ENCODE measurements around the gene SASH1.
"Not testable (repeated sequence)": the region's sequence is repeated elsewhere in the genome, so short reads cannot be mapped to it uniquely, and the experiment has no call there.

Gene SASH1

DNA sequence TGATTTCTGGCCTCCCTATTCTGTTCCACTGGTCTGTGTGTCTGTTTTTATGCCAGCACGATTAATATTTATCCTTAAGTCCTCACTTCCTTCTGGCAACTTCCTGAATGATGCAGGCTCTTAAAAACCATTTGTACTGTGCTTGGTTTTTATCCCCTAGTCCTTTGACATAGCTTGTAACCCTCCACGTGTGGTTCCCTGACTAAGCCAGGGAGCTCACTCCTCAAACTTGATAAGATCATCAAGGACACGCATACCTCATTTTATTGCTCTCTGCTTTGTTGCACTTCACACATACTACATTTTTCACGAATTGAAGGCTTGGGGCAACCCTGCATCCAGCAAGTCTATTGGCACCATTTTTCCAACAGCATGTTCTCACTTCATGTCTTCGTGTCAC lies 237.8 kb downstream of the SASH1 start:
- Histone ChIP-seq H3K27ac (ENCODE audit: extremely low read depth, low read depth, low read length) (no peak overlapping the region), H3K36me3 (ENCODE audit: control insufficient read depth in 2 of 2, insufficient read depth in 1 of 2, low read length in 2 of 2) (no peaks in the 10 kb centered on the region), H3K4me1 (ENCODE audit: control insufficient read depth, insufficient read depth, low read length) (no peaks in the 10 kb centered on the region), H3K4me3 (ENCODE audit: low read depth, low read length) (no peak overlapping the region), H3K9me3 (ENCODE audit: control insufficient read depth, insufficient read depth, low read depth, low read length) (no peaks in the 10 kb centered on the region)
- TF ChIP-seq ZNF621 (tag by site-specific recombination; IDR thresholded peaks at IDR 0.05) (no peak), ZNF211 (tag by site-specific recombination; IDR thresholded peaks at IDR 0.05; ENCODE audit: low read depth) (peak; percentile 54; the same call in 1 of the 2 replicates)
- ChIA-PET CTCF (interaction anchor here (0.7 to 1.1 kb wide), 3 partner anchors 15 to 448 kb away, joined by 3 to 9 read pairs (median 7); no protein-coding TSS in a partner anchor), POLR2A (no interaction called here)

DNA sequence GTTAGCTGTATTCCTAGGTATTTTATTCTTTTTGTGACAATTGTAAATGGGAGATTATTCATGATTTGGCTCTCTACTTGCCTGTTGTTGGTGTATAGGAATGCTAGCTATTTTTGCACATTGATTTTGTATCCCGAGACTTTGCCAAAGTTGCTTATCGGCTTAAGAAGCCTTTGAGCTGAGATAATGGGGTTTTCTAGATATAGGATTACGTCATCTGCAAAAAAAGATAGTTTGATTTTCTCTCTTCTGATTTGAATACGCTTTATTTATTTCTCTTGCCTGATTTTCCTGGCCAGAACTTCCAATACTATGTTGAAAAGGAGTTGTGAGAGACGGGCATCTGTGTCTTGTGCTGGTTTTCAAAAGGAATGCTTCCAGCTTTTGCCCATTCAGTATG lies 241.0 kb downstream of the SASH1 start:
- Histone ChIP-seq H3K4me3 (ENCODE audit: low read depth, low read length) (no peak overlapping the region), H3K4me1 (ENCODE audit: control insufficient read depth, insufficient read depth, low read length) (no peaks in the 10 kb centered on the region), H3K27ac (ENCODE audit: extremely low read depth, low read depth, low read length) (no peak overlapping the region), H3K9me3 (ENCODE audit: control insufficient read depth, insufficient read depth, low read depth, low read length) (no peaks in the 10 kb centered on the region), H3K36me3 (ENCODE audit: control insufficient read depth in 2 of 2, insufficient read depth in 1 of 2, low read length in 2 of 2) (no peaks in the 10 kb centered on the region)
- ChIA-PET POLR2A (no interaction called here), CTCF (interaction anchor here (1.1 kb wide), 1 partner anchor 25 kb away, joined by 3 read pairs; no protein-coding TSS in a partner anchor)
- TF ChIP-seq, protein P1, sequence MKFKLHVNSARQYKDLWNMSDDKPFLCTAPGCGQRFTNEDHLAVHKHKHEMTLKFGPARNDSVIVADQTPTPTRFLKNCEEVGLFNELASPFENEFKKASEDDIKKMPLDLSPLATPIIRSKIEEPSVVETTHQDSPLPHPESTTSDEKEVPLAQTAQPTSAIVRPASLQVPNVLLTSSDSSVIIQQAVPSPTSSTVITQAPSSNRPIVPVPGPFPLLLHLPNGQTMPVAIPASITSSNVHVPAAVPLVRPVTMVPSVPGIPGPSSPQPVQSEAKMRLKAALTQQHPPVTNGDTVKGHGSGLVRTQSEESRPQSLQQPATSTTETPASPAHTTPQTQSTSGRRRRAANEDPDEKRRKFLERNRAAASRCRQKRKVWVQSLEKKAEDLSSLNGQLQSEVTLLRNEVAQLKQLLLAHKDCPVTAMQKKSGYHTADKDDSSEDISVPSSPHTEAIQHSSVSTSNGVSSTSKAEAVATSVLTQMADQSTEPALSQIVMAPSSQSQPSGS (tag by site-specific recombination; IDR thresholded peaks at IDR 0.05; ENCODE audit: low read depth), result peak; percentile 37; the same call in 1 of the 2 replicates
- TF ChIP-seq ZNF837 (tag by site-specific recombination; IDR thresholded peaks at IDR 0.05) (no peak), ZNF341 (tag by site-specific recombination; IDR thresholded peaks at IDR 0.05; ENCODE audit: low read depth) (no peak), OSR2 (tag by site-specific recombination; IDR thresholded peaks at IDR 0.05) (no peak), ZNF426 (tag by site-specific recombination; IDR thresholded peaks at IDR 0.05) (no peak)

DNA sequence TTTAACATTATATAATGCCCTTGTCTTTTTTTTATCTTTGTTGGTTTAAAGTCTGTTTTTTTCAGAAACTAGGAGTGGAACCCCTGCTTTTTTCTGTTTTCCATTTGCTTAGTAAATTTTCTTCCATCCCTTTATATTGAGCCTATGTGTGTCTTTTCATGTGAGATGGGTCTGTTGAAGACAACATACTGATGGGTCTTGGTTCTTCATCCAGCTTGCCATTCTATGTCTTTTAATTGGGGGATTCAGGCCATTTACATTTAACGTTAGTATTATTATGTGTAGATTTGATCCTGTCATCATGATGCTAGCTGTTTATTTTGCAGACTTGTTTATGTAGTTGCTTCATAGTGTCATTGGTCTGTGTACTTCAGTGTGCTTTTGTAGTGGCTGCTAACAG lies 243.0 kb downstream of the SASH1 start:
- not testable (repeated sequence) for H3K4me1 ChIP-seq (ENCODE audit: control insufficient read depth, insufficient read depth, low read length); H3K9me3 ChIP-seq (ENCODE audit: control insufficient read depth, insufficient read depth, low read depth, low read length); H3K4me3 ChIP-seq (ENCODE audit: low read depth, low read length); H3K36me3 ChIP-seq (ENCODE audit: control insufficient read depth in 2 of 2, insufficient read depth in 1 of 2, low read length in 2 of 2); H3K27ac ChIP-seq (ENCODE audit: extremely low read depth, low read depth, low read length)
- CTCF ChIA-PET, result interaction anchor here (0.7 to 1.2 kb wide), 2 partner anchors 9 to 635 kb away, joined by 3 to 5 read pairs; no protein-coding TSS in a partner anchor
- POLR2A ChIA-PET, result interaction anchor here (0.5 kb wide), 1 partner anchor 1080 kb away, joined by 5 read pairs; no protein-coding TSS in a partner anchor
- peak; percentile 87 for TF ChIP-seq ZNF558 (tag by site-specific recombination; IDR thresholded peaks at IDR 0.05)
- TF ChIP-seq ZNF529 (tag by site-specific recombination; IDR thresholded peaks at IDR 0.05; ENCODE audit: insufficient replicate concordance), result peak; percentile 51
- TF ChIP-seq SETDB1 (IDR thresholded peaks at IDR 0.05; ENCODE audit: insufficient read length, low read length), result peak; percentile 61

DNA sequence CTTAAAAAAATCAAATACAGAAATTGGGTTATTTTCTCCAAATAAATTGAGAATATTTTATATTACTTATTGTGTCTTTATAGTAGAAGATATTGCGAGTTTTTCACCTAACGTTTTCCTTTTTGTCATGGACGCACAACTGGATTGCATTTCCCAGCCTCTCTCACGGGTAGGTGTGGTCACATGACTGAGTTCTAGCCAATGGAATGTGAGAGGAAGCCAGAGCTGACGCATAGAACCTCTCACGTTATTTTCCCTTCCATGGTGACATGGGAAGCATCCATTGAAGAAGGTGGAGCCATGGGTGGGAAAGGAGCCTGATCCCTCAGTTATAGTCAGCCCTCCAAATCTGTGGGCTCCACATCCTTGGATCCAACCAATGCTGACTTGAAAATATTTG lies 248.2 kb downstream of the SASH1 start:
- no peaks in the 10 kb centered on the region for H3K36me3 ChIP-seq (ENCODE audit: control insufficient read depth in 2 of 2, insufficient read depth in 1 of 2, low read length in 2 of 2)
- H3K9me3 ChIP-seq (ENCODE audit: control insufficient read depth, insufficient read depth, low read depth, low read length), result no peaks in the 10 kb centered on the region
- no peak overlapping the region for H3K27ac ChIP-seq (ENCODE audit: extremely low read depth, low read depth, low read length)
- no peak overlapping the region for H3K4me3 ChIP-seq (ENCODE audit: low read depth, low read length)
- CTCF ChIA-PET, result interaction anchor here (0.6 to 1.2 kb wide), 2 partner anchors 19 to 312 kb away, joined by 3 read pairs; no protein-coding TSS in a partner anchor
- TF ChIP-seq ZNF561 (tag by site-specific recombination; IDR thresholded peaks at IDR 0.05; ENCODE audit: borderline replicate concordance) (no peak), ZNF843 (tag by site-specific recombination; IDR thresholded peaks at IDR 0.05) (no peak), ZNF138 (tag by site-specific recombination; IDR thresholded peaks at IDR 0.05; ENCODE audit: borderline replicate concordance) (no peak), YY1 (tag by site-specific recombination; IDR thresholded peaks at IDR 0.05) (no peak), ZNF530 (tag by site-specific recombination; IDR thresholded peaks at IDR 0.05; ENCODE audit: low read depth) (no peak), ZFP41 (tag by site-specific recombination; IDR thresholded peaks at IDR 0.05; ENCODE audit: borderline replicate concordance) (no peak)
- TF ChIP-seq, protein P2, sequence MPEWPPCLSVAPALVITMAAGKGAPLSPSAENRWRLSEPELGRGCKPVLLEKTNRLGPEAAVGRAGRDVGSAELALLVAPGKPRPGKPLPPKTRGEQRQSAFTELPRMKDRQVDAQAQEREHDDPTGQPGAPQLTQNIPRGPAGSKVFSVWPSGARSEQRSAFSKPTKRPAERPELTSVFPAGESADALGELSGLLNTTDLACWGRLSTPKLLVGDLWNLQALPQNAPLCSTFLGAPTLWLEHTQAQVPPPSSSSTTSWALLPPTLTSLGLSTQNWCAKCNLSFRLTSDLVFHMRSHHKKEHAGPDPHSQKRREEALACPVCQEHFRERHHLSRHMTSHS (tag by site-specific recombination; IDR thresholded peaks at IDR 0.05), result no peak
- TF ChIP-seq, protein P3, sequence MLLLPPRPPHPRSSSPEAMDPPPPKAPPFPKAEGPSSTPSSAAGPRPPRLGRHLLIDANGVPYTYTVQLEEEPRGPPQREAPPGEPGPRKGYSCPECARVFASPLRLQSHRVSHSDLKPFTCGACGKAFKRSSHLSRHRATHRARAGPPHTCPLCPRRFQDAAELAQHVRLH (tag by site-specific recombination; IDR thresholded peaks at IDR 0.05), result no peak
- TF ChIP-seq, protein P4, sequence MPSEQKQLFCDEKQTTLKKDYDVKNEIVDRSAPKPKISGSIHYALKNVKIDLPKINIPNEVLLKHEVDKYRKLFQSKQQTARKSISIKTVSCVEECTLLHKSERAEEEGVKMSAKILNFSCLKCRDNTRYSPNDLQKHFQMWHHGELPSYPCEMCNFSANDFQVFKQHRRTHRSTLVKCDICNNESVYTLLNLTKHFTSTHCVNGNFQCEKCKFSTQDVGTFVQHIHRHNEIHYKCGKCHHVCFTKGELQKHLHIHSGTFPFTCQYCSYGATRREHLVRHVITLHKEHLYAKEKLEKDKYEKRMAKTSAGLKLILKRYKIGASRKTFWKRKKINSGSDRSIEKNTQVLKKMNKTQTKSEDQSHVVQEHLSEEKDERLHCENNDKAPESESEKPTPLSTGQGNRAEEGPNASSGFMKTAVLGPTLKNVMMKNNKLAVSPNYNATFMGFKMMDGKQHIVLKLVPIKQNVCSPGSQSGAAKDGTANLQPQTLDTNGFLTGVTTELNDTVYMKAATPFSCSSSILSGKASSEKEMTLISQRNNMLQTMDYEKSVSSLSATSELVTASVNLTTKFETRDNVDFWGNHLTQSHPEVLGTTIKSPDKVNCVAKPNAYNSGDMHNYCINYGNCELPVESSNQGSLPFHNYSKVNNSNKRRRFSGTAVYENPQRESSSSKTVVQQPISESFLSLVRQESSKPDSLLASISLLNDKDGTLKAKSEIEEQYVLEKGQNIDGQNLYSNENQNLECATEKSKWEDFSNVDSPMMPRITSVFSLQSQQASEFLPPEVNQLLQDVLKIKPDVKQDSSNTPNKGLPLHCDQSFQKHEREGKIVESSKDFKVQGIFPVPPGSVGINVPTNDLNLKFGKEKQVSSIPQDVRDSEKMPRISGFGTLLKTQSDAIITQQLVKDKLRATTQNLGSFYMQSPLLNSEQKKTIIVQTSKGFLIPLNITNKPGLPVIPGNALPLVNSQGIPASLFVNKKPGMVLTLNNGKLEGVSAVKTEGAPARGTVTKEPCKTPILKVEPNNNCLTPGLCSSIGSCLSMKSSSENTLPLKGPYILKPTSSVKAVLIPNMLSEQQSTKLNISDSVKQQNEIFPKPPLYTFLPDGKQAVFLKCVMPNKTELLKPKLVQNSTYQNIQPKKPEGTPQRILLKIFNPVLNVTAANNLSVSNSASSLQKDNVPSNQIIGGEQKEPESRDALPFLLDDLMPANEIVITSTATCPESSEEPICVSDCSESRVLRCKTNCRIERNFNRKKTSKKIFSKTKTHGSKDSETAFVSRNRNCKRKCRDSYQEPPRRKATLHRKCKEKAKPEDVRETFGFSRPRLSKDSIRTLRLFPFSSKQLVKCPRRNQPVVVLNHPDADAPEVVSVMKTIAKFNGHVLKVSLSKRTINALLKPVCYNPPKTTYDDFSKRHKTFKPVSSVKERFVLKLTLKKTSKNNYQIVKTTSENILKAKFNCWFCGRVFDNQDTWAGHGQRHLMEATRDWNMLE (tag by site-specific recombination; conservative IDR thresholded peaks at IDR 0.05; ENCODE audit: low read depth), result no peak
- POLR2A ChIA-PET, result no interaction called here
- H3K4me1 ChIP-seq (ENCODE audit: control insufficient read depth, insufficient read depth, low read length), result no peaks in the 10 kb centered on the region

Measured in HEK293 (cell line).